Islet of Langerhans (tissue), 1 donor: ENCODE data around the gene BAD.
"Not testable (repeated sequence)": the region's sequence is repeated elsewhere in the genome, so short reads cannot be mapped to it uniquely, and the experiment has no call there.

ENCODE experiments used
- FAIRE-seq: peaks from one replicate; lab custom pipeline; 2011; peaks lifted over from hg19 to GRCh38; lab: Jason Lieb, UNC

BAD gene

DNA sequence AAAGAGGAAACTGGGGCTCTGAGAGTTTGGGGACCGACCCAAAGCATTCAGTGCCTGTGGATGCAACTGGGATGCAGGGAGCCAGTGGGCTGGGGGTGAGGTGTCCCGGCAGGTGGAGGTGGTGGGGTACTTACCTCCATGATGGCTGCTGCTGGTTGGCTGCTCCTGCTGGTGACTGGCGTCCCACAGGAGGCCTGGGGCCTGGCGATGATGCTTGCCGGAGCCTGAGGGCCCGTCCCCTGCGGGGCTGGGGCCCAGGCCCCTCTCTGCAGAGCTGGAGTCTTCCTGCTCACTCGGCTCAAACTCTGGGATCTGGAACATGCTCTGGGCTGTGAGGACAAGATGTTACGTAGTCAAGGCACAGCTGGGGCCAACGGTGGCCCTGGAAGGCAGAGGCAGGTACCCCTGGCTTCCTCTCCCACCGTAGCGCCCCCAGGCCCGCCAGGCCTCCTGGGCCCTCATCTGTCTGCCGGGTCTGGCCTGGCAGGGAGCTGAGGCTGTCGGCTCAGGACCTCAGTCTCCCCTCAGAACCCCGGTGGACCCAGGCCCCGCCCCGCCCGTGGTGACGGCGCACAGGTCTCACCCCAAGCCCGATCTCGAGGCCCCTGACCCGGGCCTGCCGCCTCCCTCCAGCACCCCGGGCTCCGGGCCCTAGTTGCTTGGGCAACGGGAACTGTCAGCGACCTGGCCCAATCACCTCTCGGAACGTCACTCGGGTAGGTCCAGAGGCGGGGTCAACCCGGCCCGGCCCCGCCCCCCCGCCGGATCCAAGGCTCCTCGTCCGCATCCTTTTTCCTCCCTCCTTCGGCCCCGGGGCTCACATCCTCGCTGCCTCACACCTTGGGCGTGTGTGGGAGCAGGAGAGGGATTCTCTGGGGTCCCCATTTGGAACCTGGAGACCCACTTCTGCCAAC, at the start of gene BAD:
TSS of gene BAD (minus strand) at position 618 of the 914 bp plus-strand sequence. CDS start at position 321, 297 bp downstream.
- peak; percentile 90 for FAIRE-seq

DNA sequence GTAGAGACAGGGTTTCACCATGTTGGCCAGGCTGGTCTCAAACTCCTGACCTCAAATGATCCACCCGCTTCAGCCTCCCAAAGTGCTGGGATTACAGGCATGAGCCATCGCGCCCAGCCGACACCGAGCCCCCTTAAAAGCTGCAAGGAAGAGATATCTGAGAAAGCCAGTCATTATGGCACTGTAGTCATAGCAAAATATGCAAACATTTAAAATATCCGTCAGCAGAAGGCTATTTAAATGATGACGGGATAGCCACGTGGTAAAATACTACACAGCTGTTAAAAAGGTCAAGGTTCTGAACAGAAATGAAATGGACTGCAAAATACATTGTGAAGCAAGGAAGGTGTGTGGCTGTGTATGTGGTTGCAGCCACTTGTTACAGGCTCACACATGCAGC, 49.1 kb upstream of the BAD start:
- FAIRE-seq: no peak

DNA sequence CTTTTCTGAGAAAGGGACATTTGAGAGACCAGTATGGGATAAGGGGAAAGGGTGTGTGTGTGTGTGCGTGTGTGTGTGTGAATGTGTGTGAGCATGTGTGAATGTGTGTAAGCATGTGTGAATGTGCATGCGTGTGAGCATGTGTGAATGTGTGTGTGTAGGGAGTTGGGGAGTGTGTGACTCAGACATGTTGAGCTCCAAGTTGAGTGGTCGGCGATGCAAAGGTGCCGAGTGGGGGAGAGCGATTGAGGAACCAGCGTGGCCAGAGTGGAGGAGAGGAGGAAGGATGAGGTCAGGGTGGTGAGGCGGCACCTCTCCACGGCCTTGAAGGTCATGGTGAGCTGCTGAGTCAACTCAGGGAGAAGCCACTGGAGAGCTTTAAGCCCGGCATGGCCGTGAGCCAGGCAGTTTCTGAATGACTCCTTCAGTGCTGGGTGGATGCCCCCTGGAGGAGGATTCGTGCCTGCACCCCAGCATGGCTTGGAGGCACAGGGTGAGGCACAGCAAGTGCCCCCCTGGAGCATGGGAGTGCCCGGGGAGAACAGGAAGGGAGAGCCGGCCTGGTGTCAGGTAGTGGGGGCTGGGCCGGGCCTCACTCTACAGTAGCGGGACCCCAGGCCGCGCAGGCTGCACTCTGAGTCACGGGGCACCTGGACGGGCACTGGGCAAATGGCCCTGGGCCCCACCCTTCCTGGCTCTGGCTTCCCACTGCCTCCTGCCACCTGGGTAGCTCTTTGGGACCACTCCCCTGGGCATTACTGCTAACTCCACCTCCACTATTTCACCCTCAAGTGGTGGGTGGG, 47.3 kb upstream of the BAD start:
- FAIRE-seq: no peak

DNA sequence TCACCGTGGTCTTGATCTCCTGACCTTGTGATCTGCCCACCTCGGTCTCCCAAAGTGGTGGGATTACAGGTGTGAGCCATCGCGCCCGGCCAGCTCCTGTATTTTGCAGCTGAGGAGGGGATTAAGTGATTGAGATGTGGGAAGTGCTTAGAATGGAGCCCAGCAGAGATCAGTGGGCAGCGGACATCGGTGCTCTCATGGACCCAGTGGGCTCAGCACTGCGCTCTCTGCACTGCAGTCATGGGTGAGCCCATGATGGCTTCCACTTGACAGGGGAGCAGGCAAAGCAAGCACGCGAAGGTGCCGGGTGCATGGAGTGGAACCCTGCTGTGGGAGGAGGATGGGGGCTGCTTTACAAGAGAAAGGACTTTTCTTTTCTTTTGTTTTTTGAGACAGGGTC, 46.4 kb upstream of the BAD start:
- no peak for FAIRE-seq

DNA sequence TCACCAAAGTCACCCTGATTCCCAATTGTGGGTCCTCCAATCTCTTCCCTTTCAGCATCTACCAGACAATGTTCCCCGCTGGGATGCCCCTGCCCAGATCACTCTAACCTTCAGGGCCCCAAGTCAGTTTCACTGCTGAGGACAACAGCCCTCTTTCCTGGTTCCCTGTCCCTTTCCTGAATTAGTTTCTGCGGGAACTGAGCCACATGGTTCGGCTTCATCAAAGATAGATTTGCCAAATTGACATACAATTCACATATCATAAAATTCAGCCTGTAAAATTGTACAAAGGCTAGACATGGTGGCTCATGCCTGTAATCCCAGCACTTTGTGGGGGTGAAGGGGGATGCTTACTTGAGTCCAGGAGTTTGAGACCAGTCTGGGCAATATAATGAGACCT, 43.5 kb upstream of the BAD start:
- FAIRE-seq: no peak

DNA sequence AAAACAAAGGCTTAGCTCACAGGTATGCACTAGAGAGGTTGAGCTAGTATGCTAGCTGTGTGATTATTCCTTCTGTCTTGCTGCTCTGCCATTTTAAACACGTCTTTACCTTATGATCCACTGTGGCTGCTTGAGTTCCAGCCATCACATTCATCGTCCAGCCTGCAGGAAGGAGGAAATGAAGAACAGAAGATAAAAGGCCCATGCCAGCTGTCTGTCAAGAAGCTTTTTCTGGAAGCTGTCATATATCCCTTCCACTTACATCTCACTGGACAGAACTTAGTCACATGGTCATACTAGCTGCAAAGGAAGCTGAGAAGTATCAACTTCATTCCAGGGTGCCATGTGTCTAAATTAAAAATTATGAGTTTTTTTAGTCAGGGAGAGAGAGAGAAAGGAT, 42.9 kb upstream of the BAD start:
- no peak for FAIRE-seq

DNA sequence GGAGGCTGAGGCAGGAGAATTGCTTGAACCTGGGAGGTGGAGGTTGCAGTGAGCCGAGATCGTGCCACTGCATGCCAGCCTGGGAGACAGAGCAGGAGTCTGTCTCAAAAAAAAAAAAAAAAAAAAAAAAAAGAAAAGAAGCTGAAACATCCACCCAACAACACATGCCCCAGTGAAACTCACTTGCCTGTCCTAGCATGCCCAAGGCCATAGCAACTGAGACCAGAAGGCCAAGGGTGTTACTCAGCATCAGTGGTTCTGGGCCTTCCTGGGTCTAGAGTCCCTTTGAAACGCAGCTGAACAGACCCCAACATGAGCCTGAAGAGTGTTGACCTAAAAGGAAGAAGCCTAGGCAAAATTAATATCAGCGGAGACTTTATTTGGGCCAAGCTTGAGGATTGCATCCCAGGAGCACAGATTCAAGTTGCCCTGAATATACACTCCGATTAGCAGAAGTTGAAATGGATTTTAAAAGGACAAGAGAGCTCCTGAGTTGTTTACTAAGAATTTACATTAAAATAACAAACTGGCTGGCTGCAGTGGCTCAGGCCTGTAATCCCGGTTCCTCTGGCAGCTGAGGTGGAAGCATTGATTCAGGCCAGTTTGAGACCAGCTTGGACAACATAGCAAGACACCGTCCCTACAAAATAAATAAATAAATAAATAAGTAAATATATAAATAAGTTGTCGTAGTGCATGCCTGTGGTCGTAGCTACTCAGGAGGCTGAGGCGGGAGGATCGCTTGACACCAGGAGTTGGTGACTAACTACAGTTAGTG, 40.4 kb upstream of the BAD start:
- FAIRE-seq: no peak

DNA sequence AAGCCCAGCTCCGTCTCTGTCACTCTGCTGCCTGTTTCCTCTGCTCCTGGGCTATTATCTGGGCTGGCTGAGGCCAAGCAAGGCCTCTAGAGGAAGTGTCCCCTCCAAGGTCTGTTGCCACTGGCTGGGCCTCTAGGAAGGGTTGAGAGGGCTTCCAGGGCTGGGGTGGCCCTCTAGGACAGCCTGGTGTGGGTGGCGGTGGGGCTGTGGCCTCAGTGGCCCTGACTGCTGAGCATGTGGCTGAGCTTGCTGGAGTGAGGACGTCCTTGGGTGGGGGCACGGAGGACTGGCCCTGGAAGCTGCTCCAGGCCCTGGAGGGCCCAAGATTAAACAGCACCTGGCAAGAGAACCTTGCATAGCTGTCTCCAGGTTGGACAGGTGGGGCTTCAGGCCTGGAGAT, 39.5 kb upstream of the BAD start:
- not testable (repeated sequence) for FAIRE-seq

DNA sequence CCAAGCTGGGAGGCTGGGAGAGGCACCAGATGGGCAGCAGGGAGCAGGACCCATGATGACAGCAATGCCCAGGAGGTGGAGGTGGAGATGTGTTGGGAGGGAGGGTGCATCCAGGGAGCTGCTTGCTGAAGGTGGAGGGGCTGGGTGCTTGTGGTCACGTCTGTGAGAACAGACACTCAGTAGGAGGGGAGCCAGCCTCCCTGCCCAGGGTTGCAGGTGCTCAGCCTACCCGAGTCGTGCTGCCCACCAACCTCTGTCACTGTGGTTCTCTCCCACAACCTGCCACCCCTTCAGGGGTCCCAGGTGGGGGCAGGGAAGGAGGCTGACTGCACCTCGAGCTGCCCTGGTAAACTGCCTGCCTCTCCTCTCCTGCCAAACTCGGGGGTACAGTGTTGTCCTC, 38.9 kb upstream of the BAD start:
- no peak for FAIRE-seq

DNA sequence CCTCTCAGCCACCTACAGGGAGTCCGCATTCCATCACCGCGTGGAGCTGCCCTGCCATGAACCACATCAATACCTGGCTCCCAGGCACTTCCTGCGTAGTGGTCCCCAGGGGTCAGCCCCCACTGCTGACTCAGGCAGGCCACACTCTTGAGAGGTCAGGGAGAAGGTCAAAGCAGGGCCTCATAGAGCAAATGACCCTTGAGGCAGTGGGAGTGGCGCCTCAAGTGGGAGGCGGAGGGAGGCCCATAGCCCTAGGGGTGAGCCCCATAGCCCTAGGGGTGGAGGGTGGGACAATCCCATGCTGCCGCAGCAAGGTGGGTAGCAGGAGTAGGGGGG, 38.4 kb upstream of the BAD start:
- FAIRE-seq: no peak

DNA sequence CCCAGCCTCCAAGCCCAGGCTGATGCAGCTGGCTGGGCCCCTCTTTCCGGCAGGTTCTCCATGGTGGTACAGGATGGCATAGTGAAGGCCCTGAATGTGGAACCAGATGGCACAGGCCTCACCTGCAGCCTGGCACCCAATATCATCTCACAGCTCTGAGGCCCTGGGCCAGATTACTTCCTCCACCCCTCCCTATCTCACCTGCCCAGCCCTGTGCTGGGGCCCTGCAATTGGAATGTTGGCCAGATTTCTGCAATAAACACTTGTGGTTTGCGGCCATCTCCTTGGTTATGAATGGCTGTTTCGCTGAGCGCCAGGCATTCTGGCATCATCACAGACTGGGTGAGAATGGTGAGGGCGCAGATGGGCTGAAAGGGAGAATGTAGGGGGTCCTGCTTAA, 37.1 kb upstream of the BAD start:
- FAIRE-seq: no peak

DNA sequence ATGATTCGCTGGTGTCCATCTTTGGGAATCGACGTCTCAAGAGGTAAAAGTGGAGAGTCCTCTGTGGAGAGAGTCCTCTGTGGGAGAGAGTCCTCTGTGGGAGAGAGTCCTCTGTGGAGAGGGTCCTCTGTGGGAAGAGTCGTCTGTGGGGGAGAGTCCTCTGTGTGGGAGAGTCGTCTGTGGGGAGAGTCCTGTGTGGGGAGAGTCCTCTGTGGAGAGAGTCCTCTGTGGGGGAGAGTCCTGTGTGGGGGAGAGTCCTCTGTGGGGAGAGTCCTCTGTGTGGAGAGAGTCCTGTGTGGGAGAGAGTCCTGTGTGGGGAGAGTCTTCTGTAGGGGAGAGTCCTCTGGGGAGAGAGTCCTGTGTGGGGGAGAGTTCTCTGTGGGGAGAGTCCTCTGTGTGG, 36.6 kb upstream of the BAD start:
- no peak for FAIRE-seq

DNA sequence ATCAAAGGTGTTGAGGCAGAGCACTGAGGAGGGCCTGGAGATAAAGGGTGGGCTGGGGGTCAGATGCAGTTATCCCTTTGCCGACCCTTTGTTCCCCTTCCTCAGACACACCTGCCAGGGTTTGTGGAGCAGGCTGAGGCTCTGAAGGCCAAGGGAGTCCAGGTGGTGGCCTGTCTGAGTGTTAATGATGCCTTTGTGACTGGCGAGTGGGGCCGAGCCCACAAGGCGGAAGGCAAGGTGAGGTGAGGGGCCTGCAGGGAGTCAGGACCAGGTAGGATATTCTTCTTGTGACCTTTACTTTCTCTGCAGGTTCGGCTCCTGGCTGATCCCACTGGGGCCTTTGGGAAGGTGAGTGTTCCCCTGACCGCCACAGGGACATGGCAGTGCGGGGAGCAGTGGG, 36.1 kb upstream of the BAD start:
- FAIRE-seq: no peak

DNA sequence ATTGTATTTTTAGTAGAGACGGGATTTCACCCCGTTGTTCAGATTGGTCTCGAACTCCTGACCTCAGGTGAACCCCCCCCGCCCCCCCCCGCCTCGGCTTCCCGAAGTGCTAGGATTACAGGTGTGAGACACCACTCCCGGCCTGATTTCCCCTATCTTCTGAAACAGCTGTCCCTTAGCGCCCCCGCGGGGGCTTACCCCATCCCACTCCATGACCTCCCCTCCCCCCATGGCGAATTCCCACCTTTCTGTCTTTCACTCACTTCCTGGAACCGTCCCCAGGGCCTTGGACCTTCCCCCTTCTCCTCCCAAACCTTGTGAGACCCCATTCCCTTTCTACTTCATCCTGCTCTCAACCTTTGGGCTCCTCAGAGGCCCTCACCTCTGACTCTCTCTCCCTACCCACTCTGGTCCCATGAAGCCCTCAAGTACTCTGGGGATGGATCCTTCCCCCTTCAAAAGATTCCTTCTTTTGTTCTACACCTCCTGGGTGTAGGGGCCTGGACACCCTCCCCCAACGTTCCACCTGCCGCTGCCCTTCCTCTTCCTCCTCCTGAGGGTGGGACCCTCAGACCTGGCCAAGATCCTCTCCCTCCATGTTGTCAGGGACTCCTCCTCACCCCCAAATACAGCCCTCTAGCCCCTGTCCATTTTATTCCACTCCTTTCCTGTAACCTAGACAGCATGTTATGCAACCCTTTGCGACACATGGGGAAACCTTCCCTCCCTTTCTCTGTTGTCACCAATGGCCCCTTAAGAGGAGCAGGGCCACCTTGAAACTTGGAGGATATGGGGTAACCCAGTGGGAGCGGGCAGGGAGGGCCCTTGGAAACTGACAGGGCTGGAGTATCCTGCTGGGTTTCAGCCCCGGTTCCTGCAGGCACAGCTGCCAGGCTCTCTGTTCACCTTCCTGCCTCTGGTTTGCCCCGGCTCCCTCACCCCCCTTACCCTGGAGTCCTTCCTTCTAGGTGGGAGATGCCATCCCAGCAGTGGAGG, 34.6 kb upstream of the BAD start:
- no peak for FAIRE-seq

DNA sequence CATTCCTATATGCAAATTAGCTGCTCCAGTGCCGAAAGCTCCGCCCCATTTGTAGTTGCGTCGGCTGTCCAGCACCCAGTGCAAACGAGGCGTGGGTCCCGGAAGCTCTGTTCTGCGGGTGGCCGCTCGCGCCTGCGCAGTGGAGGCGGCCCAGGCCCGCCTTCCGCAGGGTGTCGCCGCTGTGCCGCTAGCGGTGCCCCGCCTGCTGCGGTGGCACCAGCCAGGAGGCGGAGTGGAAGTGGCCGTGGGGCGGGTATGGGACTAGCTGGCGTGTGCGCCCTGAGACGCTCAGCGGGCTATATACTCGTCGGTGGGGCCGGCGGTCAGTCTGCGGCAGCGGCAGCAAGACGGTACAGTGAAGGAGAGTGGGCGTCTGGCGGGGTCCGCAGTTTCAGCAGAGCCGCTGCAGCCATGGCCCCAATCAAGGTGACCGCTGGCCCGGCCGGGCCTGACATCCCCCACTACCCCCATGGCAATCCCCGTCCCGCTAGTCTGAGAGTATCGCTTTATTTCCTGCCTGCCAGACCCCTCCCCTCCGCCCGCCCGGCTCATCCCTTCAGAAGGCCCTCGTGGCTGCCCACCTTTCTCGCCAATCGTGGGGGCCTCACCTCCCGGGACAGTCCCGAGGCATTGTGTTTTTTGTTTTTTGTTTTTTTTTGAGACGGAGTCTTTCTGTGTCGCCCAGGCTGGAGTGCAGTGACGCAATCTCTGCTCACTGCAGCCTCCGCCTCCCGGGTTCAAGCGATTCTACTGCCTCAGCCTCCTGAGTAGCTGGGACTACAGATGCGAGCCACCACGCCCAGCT, 33.7 kb upstream of the BAD start, which contains the start of gene PRDX5:
TSS of gene PRDX5 (plus strand) at position 161 of the 805 bp plus-strand sequence. CDS start at position 256, 95 bp downstream.
- no peak for FAIRE-seq

DNA sequence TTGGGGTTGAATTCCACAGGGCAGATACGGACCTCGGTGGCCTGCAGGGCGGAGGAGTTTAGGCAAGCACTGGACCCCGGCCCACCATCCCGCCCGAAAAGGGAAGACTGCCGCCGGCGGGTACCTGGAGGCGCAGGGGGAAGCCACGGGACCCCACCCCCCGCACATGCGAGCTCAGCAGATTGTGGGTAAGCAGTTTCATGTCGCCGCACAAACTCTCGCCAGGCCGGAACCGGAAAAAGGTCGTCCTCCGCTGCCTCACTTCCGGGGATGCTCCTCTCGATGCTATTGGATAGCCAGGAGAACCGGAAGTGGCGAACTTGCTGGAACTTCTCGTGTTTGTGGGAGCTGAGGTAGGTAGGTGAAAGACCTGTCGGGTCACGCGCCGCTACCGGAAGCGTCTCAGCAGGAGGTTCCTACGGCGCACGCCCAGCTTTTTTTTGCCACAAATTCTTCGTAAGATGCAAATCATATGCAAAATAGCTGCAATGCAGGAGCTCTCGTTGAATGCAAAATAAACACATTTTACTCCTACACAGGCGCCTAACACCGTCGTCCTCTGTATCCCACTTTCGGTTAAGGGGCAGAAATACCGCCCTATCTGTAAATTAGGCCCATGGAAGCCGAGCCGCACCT, 33.0 kb upstream of the BAD start, which contains the start of gene TRMT112:
TSS of gene TRMT112 (minus strand) at position 235 of the 636 bp plus-strand sequence. CDS start at position 202, 33 bp downstream.
- peak; percentile 96 for FAIRE-seq

DNA sequence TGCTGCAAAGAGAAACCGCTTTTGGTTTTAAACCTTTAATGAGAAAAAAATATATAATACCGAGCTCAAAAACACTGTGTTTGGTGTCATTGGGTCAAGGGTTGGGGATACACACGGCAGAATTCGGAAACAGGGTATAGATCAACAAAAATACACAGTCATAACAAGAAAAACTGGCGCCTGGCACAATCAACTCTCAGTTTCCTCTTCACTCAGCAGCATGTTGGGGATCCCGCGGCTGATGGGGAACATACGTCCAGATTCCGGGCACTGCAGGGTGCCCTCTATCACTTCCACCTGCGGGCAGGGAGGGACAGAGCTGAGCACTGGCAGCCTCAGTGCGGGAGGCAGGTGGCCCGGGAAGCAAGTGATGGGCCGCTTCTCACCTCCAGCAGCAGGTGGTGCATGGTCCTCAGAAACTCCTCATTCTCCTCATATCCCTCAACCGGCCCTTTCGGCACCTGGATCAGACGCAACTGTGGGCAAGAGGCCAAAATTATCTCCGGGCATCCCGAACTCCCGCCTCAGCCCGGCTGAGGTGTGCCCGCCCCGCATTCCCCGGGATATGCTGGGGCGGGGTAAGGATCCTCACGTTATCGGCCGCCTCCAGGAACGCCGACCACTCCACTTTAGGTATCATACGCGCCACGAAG, 32.3 kb upstream of the BAD start:
- FAIRE-seq: no peak

DNA sequence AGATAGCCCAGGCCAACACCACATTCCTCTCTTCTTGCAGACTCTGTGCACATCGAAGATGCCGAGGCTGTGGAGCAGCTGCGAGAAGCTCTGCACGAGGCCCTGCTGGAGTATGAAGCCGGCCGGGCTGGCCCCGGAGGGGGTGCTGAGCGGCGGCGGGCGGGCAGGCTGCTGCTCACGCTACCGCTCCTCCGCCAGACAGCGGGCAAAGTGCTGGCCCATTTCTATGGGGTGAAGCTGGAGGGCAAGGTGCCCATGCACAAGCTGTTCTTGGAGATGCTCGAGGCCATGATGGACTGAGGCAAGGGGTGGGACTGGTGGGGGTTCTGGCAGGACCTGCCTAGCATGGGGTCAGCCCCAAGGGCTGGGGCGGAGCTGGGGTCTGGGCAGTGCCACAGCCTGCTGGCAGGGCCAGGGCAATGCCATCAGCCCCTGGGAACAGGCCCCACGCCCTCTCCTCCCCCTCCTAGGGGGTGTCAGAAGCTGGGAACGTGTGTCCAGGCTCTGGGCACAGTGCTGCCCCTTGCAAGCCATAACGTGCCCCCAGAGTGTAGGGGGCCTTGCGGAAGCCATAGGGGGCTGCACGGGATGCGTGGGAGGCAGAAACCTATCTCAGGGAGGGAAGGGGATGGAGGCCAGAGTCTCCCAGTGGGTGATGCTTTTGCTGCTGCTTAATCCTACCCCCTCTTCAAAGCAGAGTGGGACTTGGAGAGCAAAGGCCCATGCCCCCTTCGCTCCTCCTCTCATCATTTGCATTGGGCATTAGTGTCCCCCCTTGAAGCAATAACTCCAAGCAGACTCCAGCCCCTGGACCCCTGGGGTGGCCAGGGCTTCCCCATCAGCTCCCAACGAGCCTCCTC, 31.4 kb upstream of the BAD start:
- FAIRE-seq: not testable (repeated sequence)
